Measurements from ENCODE around the gene IL9. TPM values are rescaled to one million over a fixed set of nuclear protein-coding genes. Genes with fewer than 3 reads are reported as not detected.

The IL9 gene
- total RNA-seq, 1 experiment from 2014 or later, result not detected

DNA sequence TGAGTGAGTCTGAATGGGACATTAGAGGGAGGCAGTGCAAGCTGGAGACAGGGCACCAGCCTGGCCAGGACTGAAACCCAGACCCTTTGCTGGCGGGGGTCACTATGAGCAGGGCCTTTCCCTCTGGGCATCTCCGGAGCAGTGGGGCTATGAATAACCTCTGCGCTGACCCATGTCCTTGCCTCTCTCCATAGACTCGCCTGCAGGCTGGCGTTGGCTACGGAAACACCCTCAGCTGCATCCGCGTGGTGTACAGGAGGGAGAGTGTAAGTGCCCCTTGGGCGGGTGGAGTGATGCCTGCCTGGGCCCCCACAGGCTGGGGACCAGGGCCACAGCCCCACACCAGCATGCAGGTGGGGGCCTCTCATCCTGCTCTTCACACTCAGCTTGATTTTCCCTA is 45.4 kb downstream of the IL9 start:
- Histone ChIP-seq H3K4me1 (no peaks in the 10 kb centered on the region), H3K4me3 (no peak overlapping the region)
- no peak for DNase-seq

DNA sequence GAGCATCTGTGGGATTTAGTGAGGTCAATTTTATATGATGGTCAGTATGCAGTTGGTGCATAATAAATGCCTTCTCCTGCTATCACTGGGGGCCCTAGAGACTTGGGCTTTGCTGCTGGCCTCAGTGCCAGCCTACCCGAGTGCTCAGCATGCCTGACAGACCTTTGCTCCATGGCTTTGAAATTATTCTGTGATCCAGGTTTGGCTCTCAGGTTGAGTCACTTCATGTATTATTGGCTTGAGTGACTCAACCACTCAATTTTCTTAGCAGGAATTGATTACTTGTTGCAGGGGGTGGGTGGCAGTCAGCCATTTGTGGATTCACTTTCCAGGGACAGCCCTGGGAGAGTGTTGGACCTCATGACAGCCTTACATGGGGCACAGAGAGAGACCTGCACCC is 47.7 kb downstream of the IL9 start:
- Histone ChIP-seq H3K27me3 (peaks cover 19% of the 10 kb centered on the region; the same call in 1 of the 2 replicates), H3K4me1 (no peaks in the 10 kb centered on the region), H3K36me3 (no peaks in the 10 kb centered on the region), H3K9me3 (replicated peaks) (no peaks in the 10 kb centered on the region), H3K4me3 (no peak overlapping the region), H3K27ac (no peak overlapping the region)
- DNase-seq, result no peak

More for the DNA sequence above, 45.4 kb downstream of the IL9 start:
- Histone ChIP-seq H3K36me3 (no peaks in the 10 kb centered on the region), H3K27me3 (peaks cover 25% of the 10 kb centered on the region; the same call in 1 of the 2 replicates), H3K9me3 (replicated peaks) (no peaks in the 10 kb centered on the region), H3K27ac (no peak overlapping the region)

DNA sequence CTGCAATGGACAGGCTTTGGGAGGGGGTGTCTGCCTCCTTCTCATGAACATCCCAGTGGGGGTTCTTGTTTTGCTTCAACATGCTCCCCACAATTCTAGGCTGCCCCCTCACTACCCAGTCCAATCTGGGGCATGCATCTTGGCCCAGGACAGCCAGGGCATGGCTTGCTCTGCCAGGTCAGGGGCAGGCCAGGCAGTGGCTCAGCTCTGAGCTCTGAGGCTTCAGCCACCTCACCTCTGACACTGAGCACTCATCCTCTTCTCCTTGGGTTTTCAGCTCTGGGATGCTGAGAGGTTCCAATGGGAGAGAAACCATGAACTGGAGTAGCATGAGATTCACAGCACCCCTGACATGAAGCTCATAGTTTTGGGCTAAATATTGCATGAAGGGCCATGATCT is 49.3 kb downstream of the IL9 start:
- no peak overlapping the region for H3K4me3 ChIP-seq
- no peak overlapping the region for H3K27ac ChIP-seq
- no peaks in the 10 kb centered on the region for H3K4me1 ChIP-seq
- peaks cover 22% of the 10 kb centered on the region; the same call in 1 of the 2 replicates for H3K27me3 ChIP-seq
- H3K9me3 ChIP-seq (replicated peaks), result no peaks in the 10 kb centered on the region
- no peak for DNase-seq
- H3K36me3 ChIP-seq, result no peaks in the 10 kb centered on the region

DNA sequence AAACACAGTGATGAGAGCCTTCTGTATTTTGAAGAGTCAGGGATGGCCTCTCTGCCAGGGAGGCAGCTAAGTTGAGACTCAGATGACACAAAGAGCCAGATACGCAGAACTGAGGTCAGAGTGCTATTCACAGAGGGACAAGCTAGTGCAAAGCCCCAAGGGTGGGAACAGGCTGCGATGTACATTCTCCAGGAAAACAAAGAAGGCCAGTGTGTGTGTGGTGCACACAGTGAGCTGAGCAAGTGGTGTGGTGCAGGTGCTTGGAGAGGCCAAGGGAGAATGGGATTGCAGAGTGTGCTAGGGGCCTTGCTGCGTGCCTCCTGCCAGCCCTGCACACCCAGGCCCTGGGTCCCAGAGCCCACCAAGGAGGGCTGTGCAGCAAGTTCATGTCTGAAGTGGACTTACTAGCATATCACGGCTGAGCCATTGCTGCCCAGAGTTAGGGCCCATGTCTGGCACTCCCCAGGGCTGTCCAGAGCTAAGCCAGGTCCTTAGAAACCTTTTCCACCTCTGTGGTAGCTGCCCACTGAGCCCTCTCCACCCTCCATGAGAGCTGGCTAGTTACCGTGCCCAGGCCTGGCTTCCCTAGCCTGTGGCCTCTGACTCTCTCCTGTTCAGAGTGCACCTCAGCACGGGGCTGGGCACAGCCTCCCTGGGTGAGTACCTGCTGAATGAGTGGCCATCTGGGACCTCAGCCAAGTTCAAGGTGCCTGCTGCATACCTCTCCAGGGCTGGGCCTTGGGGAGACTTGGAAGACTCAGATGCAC is 51.9 kb downstream of the IL9 start:
- no peaks in the 10 kb centered on the region for H3K4me1 ChIP-seq
- no peak overlapping the region for H3K4me3 ChIP-seq
- DNase-seq, result no peak
- H3K36me3 ChIP-seq, result no peaks in the 10 kb centered on the region
- H3K9me3 ChIP-seq (replicated peaks), result no peaks in the 10 kb centered on the region
- peaks cover 11% of the 10 kb centered on the region; the same call in 1 of the 2 replicates for H3K27me3 ChIP-seq
- no peak overlapping the region for H3K27ac ChIP-seq

DNA sequence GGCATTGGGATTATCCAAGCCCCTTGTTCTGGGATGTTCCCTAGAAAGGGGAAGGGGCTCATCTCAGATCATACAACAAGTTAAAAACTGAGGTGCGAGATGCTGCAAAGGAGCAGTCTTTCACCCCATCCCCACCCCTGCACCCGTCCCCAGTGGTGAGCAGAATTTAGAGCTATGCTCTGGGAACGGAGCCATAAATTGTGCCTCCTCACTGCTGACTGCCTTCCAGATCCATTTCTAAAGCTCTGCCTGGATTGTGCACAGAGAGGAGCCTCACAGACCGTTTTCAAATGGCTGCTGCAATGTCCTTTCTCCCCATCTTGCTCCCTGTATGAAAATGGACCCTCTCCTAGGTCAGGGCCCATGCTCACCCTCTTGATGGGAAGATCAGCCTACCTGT is 52.9 kb downstream of the IL9 start:
- Histone ChIP-seq H3K27me3 (peaks cover 11% of the 10 kb centered on the region; the same call in 1 of the 2 replicates), H3K27ac (no peak overlapping the region)

More for the DNA sequence above, 52.9 kb downstream of the IL9 start:
- H3K4me3 ChIP-seq, result no peak overlapping the region
- H3K9me3 ChIP-seq (replicated peaks), result no peaks in the 10 kb centered on the region
- H3K4me1 ChIP-seq, result no peaks in the 10 kb centered on the region
- H3K36me3 ChIP-seq, result no peaks in the 10 kb centered on the region
- DNase-seq, result no peak

Other genes starting within 250 kb of the IL9 start
- gene SLC25A48, start 61.2 kb downstream of the IL9 start, total RNA-seq (2014; rRNA removed; shearing (Covaris generic)), result not detected in 2 replicates
- gene LECT2, start 59.1 kb upstream of the IL9 start, total RNA-seq (2014; rRNA removed; shearing (Covaris generic)), result not detected in 2 replicates
- gene TGFBI, start 133.1 kb upstream of the IL9 start, total RNA-seq (2014; rRNA removed; shearing (Covaris generic)), result 4.8 TPM in 2 replicates
- gene SMAD5, start 237.0 kb upstream of the IL9 start, total RNA-seq (2014; rRNA removed; shearing (Covaris generic)), result 63.4 and 79.5 TPM in 2 replicates

Data from SJCRH30 (cell line).